HG02763 (cell line): ENCODE results near the gene ITPR1.

Source experiments
- ATAC-seq: cut with Tn5 transposase; IDR thresholded peaks from one replicate; pipeline ENCODE4 v1.9.1; 2021; ENCODE audit warnings: mild to moderate bottlenecking, moderate library complexity; ENCODE audit not compliant: unreplicated experiment

ITPR1 gene

GRCh38 chr3:4800595-4800994 is 307.4 kb downstream of the ITPR1 start:
- no peak for ATAC-seq

GRCh38 chr3:4801892-4802291 is 308.7 kb downstream of the ITPR1 start:
- ATAC-seq = no peak

GRCh38 chr3:4802903-4803302 is 309.8 kb downstream of the ITPR1 start:
- ATAC-seq = no peak

GRCh38 chr3:4804161-4805058 is 311.3 kb downstream of the ITPR1 start:
- ATAC-seq = no peak

GRCh38 chr3:4805662-4806061 is 312.5 kb downstream of the ITPR1 start:
- ATAC-seq = no peak

GRCh38 chr3:4806535-4807108 is 313.5 kb downstream of the ITPR1 start:
- ATAC-seq = no peak

DNA sequence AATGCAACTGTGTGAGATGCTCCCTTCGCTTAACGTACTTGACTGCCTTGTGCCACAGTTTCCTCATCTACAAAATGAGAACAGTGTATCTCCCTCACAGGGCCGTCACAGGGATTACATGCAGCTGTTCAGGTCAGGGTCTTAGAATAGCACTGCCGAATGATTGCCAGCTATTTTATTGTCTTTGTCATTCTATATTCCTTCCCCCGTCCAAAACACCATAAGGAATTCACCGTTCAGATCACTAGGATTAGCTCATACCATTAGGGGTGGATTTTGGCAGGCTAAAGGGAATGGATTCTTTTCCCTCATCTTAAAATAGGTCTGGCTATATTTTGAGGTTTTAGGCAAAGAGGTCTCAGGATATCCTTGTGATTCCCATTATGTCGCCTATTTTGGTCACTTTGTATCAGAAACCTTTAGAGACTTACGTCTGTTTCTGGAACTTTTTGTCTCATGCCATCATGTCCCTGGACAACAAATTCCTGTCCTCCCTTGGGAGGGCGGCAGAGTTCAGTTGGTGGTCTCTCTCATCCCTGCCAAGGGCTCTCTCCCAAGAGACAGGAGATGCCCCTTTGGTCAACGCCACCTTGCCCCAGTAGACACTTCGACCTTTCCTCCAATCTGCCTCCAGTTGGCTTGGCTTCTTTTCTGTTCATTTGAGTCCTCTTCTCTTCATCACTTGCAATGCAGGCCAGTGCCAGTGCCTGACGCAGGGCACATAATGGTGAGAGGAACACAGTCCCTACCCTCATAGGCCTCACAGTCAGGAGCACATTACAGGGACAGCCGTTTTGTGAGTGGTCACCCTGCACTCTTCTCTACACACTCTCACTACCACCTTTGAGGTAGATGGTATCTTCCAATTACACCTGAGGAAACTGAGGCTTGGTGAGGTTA is 314.5 kb downstream of the ITPR1 start:
- no peak for ATAC-seq

GRCh38 chr3:4808637-4809036 is 315.5 kb downstream of the ITPR1 start:
- no peak for ATAC-seq

- no peak for ATAC-seq
Observed at GRCh38 chr3:4809922-4810321, 316.8 kb downstream of the ITPR1 start.

DNA sequence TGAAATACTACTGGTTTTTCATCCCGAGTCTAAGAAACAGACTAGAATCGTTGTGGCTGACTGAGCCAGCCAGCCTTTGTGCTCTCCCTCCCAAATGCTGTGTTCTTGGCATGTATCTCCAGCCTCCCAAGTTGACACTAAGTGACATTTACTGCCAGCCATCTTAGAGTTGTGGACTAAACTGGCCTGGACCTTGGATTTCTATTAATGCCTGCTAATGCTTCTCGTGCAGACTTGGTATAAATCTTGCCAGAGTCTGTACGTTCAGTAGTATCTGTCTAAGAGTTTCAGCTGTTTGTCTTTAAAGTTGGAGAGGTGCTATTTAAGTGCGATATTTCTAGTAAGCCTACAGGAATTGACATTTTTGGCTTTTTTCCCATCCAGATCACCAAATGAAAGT is 319.4 kb downstream of the ITPR1 start:
- ATAC-seq = no peak

GRCh38 chr3:4813909-4814304 is 320.8 kb downstream of the ITPR1 start:
- ATAC-seq = no peak

DNA sequence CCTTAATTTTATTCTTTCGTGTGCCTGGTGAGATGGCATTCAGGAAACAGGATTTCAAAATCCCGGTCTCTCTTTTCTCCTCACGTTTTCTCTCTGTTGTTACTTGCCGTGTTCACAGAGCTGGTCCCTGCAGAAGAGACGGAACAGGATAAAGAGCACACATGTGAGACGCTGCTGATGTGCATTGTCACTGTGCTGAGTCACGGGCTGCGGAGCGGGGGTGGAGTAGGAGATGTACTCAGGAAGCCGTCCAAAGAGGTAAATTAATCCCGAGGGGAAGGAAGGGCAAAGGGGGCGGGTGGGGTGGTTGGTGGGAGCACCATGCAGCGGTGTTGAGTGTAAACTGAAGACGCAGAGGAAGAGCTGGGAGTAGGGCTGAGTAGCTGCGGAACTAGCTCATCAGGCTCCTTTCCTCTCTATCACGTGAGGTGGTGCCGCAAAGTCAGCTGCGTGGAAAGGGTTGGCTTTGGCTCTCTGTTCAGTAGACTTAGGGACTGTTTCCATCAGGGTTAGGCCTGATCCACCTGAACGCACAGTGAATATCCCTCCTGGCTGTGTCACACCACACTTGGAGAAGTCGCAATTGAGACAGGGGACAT is 321.3 kb downstream of the ITPR1 start:
- no peak for ATAC-seq

DNA sequence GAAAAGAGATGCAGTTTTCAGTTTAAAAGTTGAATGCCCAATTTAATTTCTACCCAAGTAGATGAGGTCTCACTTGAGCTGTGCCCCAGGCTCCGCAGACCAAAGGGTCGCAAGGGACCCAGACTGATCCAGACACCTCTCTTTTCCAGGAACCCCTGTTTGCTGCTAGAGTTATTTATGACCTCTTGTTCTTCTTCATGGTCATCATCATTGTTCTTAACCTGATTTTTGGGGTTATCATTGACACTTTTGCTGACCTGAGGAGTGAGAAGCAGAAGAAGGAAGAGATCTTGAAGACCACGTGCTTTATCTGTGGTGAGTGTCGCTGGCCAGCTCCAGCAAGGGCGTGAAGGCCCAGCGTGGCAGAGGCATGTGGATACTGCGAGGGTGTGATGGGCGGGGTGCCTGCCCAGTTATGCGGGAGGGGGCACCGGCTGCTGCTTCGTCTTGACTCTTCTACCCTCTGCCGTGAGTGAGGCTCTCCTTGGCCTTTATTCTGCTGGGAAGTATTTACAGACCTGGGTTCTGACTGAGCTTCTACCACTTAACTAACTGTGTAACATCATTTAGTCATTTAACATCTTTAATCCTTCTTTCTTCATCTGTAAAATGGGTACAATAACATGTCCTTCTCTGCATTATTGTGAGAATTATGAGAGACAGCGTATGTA is 321.9 kb downstream of the ITPR1 start:
- no peak for ATAC-seq

DNA sequence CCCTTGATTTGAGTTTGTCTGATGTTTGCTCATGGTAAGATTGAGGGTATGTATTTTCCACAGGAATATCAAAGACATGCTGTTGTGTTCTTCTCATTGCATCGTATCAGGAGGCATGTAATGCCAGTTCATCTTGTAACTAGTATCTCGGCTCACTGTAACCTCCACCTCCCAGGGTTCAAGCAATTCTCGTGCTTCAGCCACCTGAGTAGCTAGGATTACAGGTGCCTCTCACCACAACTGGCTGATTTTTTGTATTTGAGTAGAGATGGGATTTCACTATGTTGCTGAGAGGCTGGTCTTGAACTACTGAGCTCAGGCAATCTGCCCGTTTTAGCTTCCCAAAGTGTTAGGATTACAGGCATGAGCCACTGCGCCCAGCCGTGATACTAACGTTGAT is 323.2 kb downstream of the ITPR1 start:
- ATAC-seq = no peak

- no peak for ATAC-seq
Observed at GRCh38 chr3:4816718-4817117, 323.6 kb downstream of the ITPR1 start.

GRCh38 chr3:4817128-4817527 is 324.0 kb downstream of the ITPR1 start:
- ATAC-seq = no peak

- no peak for ATAC-seq
Observed at GRCh38 chr3:4818164-4818563, 325.0 kb downstream of the ITPR1 start.

GRCh38 chr3:4818986-4819693 is 326.0 kb downstream of the ITPR1 start:
- ATAC-seq = no peak

DNA sequence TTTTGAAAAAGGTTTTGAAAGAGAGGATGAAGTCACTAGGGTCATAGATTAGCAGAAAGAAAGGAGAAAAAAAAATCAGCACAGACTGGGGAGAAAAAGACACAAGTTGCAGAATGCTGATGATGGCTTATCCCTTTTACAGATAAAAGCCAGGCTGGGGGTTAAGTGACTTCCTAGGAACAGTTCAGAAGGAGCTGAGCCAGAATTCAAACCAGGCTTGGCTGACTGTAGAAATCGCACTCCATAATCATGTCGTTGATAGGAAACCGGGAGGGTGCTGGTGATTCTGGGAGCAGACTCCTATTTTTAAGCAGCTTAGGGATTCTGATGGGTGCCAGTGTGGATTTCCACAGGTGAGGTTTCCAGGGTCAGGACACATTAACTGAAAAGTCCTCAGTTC is 326.6 kb downstream of the ITPR1 start:
- no peak for ATAC-seq
